GM12892 (cell line): ENCODE measurements around the gene DCUN1D2.

Experiments used
- DNase-seq: peaks from one replicate; pipeline ENCODE4 v3.0.0; 2011; ENCODE audit not compliant: insufficient read length
- FAIRE-seq: peaks from 2 replicates; lab custom pipeline; 2011; peaks lifted over from hg19 to GRCh38; lab: Jason Lieb, UNC
- POLR2A ChIP-seq: IDR thresholded peaks from 2 replicates; pipeline ENCODE4 v1.6.1; 2011; ENCODE audit warnings: low read depth, low read length, control low read depth
- POLR2AphosphoS5 ChIP-seq: IDR thresholded peaks from 2 replicates; pipeline ENCODE4 v1.6.1; 2011; ENCODE audit warnings: low read depth, low read length, control low read depth
- TAF1 ChIP-seq: IDR thresholded peaks from 2 replicates; pipeline ENCODE4 v1.6.1; 2011; ENCODE audit warnings: low read depth, mild to moderate bottlenecking, control low read depth, low read length, borderline replicate concordance

The DCUN1D2 gene

DNA sequence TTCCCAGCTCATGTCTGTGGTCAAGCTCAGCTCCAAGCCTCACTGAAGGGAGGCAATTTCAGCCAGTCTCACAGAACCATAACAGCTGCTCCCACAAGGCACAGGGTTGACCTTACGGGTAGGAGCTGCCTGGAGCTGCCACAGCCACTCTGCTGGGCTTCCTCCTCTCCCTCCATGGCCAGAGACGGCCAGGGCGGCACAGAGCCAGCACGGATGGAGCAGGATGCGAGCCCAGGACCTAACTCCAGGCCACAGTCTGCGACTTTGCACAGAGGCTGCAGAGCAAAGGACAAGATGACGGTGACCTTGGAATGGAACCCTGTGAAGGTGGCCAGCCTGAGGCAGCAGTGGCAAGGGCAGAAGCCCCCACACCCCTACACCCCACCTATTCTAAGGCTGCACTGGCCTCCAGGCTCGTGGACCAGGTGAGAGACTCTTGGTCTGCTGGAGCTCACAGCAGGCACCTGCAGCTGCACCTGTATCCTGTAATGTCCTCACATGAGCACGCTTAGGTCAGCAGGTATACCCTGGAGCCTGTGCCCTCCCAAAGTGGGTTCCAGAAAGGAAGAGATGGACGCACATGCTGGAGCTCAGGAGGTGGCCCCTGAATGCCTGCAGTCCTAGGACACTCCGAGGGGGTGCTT is 66.9 kb downstream of the DCUN1D2 start:
- DNase-seq (no peak), FAIRE-seq (no peak)
- TF ChIP-seq TAF1, result no peak
- no peak for TF ChIP-seq POLR2AphosphoS5
- TF ChIP-seq POLR2A, result no peak

DNA sequence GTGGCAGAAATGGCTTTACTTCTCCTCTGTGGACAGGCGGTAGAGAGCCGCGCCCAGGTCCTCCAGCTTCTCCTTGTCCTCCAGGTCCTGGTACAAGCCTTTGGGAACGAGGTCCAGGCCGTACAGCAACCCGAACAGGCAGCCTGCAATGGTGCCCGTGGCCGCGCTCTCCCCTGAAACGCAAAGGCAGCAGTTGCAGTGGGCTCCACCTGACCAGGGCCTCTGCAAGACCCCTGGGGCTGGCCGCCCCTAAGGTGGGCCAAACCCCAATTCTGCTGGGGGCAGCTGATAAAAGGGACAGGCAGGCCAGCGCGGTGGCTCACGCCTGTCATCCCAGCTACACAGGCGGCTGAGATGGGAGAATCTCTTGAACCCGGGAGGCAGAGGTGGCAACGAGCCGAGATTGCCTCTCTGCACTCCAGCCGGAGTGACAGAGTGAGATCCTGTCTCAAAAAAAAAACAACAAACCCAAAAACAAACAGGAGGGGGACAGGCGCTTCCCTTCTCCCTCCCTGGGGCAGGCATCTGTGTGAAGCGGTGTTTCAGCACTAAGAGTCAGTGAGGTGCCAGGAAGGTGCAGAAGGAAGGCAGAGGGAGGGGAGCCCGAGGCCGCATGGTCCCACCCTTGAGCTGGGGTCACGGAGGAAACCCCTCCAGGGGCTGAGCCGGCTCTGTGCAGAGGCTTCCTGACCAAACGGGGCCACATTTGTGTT is 67.5 kb downstream of the DCUN1D2 start:
- no peak for TF ChIP-seq TAF1
- TF ChIP-seq POLR2AphosphoS5, result no peak
- no peak for TF ChIP-seq POLR2A
- FAIRE-seq, result no peak

DNA sequence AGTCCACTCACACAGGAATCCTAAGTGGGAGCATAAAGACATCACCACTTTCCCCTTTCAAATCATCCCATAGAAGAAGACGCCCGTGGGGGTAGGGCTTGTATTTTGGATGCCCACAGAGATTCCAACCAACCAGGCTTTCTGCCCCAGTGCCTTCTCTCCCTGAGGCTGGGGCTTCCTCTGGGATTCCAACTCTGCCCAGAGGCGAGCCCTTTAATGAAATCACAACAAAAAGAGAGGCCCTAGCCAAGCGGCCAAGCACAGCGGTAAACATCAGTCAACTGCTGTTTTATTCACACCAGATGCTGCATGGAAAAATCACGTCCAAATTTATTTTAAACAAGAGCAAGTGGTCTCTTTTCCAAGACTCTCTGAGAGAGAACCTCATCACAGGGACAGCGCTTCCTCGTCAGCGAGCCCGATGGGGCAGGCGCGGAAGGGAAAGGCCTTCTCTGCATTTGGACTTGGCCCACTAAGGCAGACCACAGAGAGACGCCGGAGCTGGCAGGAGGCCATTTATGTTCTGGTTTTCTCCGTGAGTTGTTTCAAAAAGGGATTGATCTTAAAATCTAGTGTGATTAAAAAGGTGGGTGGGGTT is 68.7 kb downstream of the DCUN1D2 start:
- FAIRE-seq (no peak), DNase-seq (no peak)
- TF ChIP-seq POLR2A (no peak), POLR2AphosphoS5 (no peak), TAF1 (no peak)

More for the DNA sequence above, 67.5 kb downstream of the DCUN1D2 start:
- DNase-seq, result no peak

- DNase-seq, result no peak
- no peak for FAIRE-seq
- TF ChIP-seq POLR2A, result no peak
- TF ChIP-seq POLR2AphosphoS5, result no peak
- TF ChIP-seq TAF1, result no peak
Measured at GRCh38 chr13:113420833-113421600, 69.5 kb downstream of the DCUN1D2 start.

DNA sequence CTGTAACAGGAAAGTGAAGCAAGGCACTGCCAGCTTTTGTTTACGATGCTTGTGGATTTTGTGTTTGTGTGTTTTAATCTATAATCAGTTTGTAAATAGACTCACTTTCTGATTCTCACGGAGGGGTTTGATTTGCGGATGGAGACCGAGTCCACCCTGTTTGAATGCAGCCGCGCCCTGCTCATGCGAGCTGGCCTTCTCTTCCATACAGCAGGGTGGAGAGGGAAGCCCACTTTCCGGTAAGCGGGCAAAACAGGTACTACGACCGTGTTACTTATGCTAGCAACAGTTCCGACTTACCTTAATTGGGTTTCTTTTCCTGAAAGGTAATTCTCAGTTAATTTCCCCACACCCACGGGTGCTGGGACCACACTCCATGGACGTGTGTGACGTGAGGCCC is 70.3 kb downstream of the DCUN1D2 start:
- no peak for FAIRE-seq
- TF ChIP-seq POLR2A, result no peak
- no peak for TF ChIP-seq TAF1
- TF ChIP-seq POLR2AphosphoS5, result no peak
- DNase-seq, result no peak

DNA sequence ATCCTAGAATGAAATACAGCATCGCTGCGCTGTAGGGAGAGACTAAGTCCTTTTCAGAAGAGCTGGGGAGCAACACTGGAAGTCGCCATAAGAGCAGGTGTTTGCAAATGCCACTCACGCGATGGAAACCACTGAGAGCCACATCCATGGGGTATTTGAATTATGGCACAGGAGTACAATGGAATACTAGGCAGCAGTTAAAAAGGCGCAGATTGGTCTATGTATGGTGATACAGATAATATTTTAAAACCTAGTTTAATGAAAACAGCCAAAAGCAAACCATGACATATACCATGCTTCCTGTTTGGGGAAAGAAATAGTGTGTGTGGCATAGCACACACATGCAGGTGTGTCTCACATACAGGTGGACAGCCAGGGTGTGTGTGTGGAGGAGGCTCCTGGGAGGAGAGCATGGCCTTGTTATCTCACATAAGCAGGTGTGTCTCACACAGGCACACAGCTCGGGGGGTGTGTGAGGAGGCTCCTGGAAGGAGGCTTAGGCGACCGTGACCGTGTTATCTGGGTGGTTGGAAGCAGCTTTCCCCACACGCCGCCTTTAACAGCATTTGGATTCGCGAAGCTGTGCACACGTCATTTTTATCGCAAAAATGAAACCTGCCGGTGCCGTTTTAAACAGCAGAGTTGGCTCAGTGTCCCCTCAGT is 70.8 kb downstream of the DCUN1D2 start:
- FAIRE-seq, result no peak
- TF ChIP-seq POLR2A (no peak), POLR2AphosphoS5 (no peak), TAF1 (no peak)
- no peak for DNase-seq

- DNase-seq (no peak), FAIRE-seq (no peak)
- no peak for TF ChIP-seq POLR2A
- no peak for TF ChIP-seq POLR2AphosphoS5
- TF ChIP-seq TAF1, result no peak
Measured at GRCh38 chr13:113418722-113419049, 71.8 kb downstream of the DCUN1D2 start.

GRCh38 chr13:113417836-113418721 is 72.4 kb downstream of the DCUN1D2 start:
- TF ChIP-seq POLR2A (no peak), TAF1 (no peak), POLR2AphosphoS5 (no peak)
- FAIRE-seq (no peak), DNase-seq (no peak)

DNA sequence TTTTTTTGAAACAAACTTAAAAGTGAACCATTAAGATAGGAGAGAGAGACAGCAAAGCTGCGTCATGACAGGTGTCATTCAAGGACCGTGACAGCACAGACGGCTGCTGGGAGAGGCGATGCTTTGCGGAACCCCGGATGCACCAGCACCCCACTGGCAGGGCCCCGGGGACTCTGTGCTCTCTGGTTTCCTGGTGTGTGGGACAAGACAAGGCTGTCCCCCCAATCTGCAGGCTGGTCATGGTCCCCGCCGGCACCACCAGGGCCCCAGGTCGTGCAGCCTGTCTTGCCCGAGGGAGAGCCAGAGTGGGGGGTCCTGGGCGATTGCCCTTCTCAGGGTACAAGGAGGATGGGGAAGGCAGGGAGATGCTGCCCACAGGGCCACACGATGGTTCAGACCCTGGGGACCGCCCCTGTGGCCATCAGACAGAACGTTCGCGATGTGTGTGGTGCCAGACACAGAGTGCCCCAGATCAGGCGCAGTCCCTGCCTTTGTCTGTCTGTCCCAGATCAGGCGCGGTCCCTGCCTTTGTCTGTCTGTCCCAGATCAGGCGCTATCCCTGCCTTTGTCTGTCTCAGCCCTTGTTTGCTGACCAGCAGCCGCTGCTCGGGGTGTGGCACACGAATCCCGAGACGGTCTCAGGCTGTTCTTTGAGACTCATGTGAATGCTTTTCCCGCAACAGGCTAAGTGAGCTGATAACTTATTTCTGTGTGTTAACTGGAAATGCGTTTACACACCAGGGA is 73.3 kb downstream of the DCUN1D2 start:
- no peak for DNase-seq
- FAIRE-seq, result no peak
- TF ChIP-seq POLR2AphosphoS5 (no peak), POLR2A (no peak), TAF1 (no peak)

- FAIRE-seq (no peak), DNase-seq (no peak)
- no peak for TF ChIP-seq TAF1
- TF ChIP-seq POLR2AphosphoS5, result no peak
- TF ChIP-seq POLR2A, result no peak
Measured at GRCh38 chr13:113415825-113416224, 74.7 kb downstream of the DCUN1D2 start.
